Neuronal stem cell (in vitro differentiated cells): ENCODE results near the gene RORC.

Source experiments
- DNase-seq: peaks from one replicate; pipeline ENCODE4 v3.0.0-alpha.2; 2013; ENCODE audit warnings: low spot score
- H2AFZ ChIP-seq: one replicate; pipeline ENCODE4 v1.6.1; 2013; ENCODE audit warnings: mild to moderate bottlenecking, low read length, inconsistent platforms
- H2AK5ac ChIP-seq: 2 replicates; pipeline ENCODE4 v1.6.1; 2013; ENCODE audit warnings: low read depth, mild to moderate bottlenecking, inconsistent platforms, low read length, moderate library complexity, mixed read lengths
- H2BK120ac ChIP-seq: 2 replicates; pipeline ENCODE4 v1.6.1; 2013; ENCODE audit warnings: low read depth, mild to moderate bottlenecking, inconsistent platforms, low read length, moderate library complexity, mixed read lengths
- H2BK12ac ChIP-seq: one replicate; pipeline ENCODE4 v1.6.1; 2013; ENCODE audit warnings: low read length, inconsistent platforms
- H2BK15ac ChIP-seq: 2 replicates; pipeline ENCODE4 v1.6.1; 2013; ENCODE audit warnings: mild to moderate bottlenecking, low read length, inconsistent platforms, mixed read lengths
- H2BK5ac ChIP-seq: one replicate; pipeline ENCODE4 v1.6.1; 2013; ENCODE audit warnings: inconsistent platforms, mild to moderate bottlenecking, low read length, moderate library complexity
- H3K14ac ChIP-seq: one replicate; pipeline ENCODE4 v1.6.1; 2013; ENCODE audit warnings: low read length, inconsistent platforms
- H3K18ac ChIP-seq: 2 replicates; pipeline ENCODE4 v1.6.1; 2013; ENCODE audit warnings: low read length, inconsistent platforms
- H3K23ac ChIP-seq: 2 replicates; pipeline ENCODE4 v1.6.1; 2013; ENCODE audit warnings: low read depth, mild to moderate bottlenecking, mixed read lengths, low read length, inconsistent platforms; ENCODE audit not compliant: poor library complexity
- H3K27ac ChIP-seq: replicated peaks from 3 replicates; pipeline ENCODE4 v1.5.1; 2013; ENCODE audit warnings: low read length, inconsistent platforms
- H3K27me3 ChIP-seq, 3 experiments: 2 replicates each; pipeline ENCODE4 v1.6.1; 2013; ENCODE audit warnings: low read length in 3 of 3, mild to moderate bottlenecking in 2 of 3, inconsistent platforms in 1 of 3, low read depth in 1 of 3, mixed read lengths in 1 of 3, moderate library complexity in 1 of 3; ENCODE audit not compliant: control insufficient read depth in 3 of 3, insufficient read depth in 3 of 3
- H3K36me3 ChIP-seq, 2 donors: replicated peaks in 1 of 2; 2 replicates each; pipeline ENCODE4 v1.6.1; 2013; ENCODE audit warnings: low read length in 2 of 2; ENCODE audit not compliant: control insufficient read depth in 2 of 2, insufficient read depth in 2 of 2
- H3K4ac ChIP-seq: 2 replicates; pipeline ENCODE4 v1.6.1; 2013; ENCODE audit warnings: inconsistent platforms, mild to moderate bottlenecking, low read length, moderate library complexity
- H3K4me1 ChIP-seq, 2 donors: 1 replicate in 1 of 2; 2 replicates in 1 of 2; pipeline ENCODE4 v1.6.1; 2013; ENCODE audit warnings: low read length in 2 of 2, low read depth in 1 of 2; ENCODE audit not compliant: control insufficient read depth in 2 of 2, insufficient read depth in 1 of 2
- H3K4me2 ChIP-seq: one replicate; pipeline ENCODE4 v1.6.1; 2013; ENCODE audit warnings: mild to moderate bottlenecking, low read length, inconsistent platforms; ENCODE audit not compliant: insufficient read depth, poor library complexity, severe bottlenecking
- H3K4me3 ChIP-seq, 2 donors: 2 replicates each; pipeline ENCODE4 v1.5.1; 2013; ENCODE audit warnings: low read length in 2 of 2, mild to moderate bottlenecking in 2 of 2, inconsistent platforms in 1 of 2, moderate library complexity in 1 of 2
- H3K79me1 ChIP-seq: one replicate; pipeline ENCODE4 v1.6.1; 2013; ENCODE audit warnings: low read depth, mild to moderate bottlenecking, inconsistent platforms, low read length, moderate library complexity
- H3K9ac ChIP-seq: one replicate; pipeline ENCODE4 v1.6.1; 2013; ENCODE audit warnings: mild to moderate bottlenecking, low read depth, low read length, inconsistent platforms; ENCODE audit not compliant: poor library complexity
- H3K9me3 ChIP-seq, 2 donors: replicated peaks in 1 of 2; 2 replicates each; pipeline versions ENCODE3 to v1.6.1; 2013; ENCODE audit warnings: low read length in 2 of 2, mild to moderate bottlenecking in 2 of 2, inconsistent platforms in 1 of 2, low read depth in 1 of 2, mixed read lengths in 1 of 2, moderate library complexity in 1 of 2; ENCODE audit not compliant: control insufficient read depth in 2 of 2, insufficient read depth in 1 of 2
- H4K8ac ChIP-seq: one replicate; pipeline ENCODE4 v1.6.1; 2013; ENCODE audit warnings: low read depth, mild to moderate bottlenecking, inconsistent platforms, low read length, moderate library complexity
- H4K91ac ChIP-seq: one replicate; pipeline ENCODE4 v1.6.1; 2013; ENCODE audit warnings: low read length, low read depth, mild to moderate bottlenecking, inconsistent platforms; ENCODE audit not compliant: poor library complexity
- WGBS, 2 donors: extraction: QIAGEN DNeasy Blood & Tissue Kit; methylation state at CpG; one replicate each; pipeline ENCODE4 v1.1.7; 2013; ENCODE audit warnings: missing lambda C conversion rate in 2 of 2, mixed read lengths in 1 of 2; ENCODE audit not compliant: insufficient read length in 2 of 2, insufficient replicate concordance in 1 of 2; ENCODE audit errors: extremely low coverage in 2 of 2; 5-methylcytosine and 5-hydroxymethylcytosine counted together

RORC gene

DNA sequence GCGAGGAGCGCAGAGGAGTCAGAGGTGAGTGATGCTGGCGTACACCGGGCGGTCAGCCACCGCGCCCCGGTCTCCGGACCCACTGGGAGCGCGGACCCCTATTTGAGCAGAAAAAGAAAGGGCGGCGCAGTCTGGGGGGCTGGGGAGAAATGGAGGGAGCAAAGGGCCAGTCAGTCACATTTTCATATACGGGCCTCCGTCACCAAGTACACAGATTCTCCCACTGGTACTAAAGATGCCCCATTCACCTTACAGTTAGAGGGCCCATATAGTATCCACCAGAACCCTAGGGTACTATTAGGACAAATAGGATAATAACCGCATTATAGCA, 7.4 kb upstream of the RORC start:
- no peak overlapping the region for H2BK12ac ChIP-seq
- H3K14ac ChIP-seq, result no peak overlapping the region
- no peak overlapping the region for H3K4ac ChIP-seq
- H4K8ac ChIP-seq, result peak overlapping the region; percentile 43
- peaks cover 8 to 16% of the 10 kb centered on the region in 2 donors for H3K4me1 ChIP-seq
- no peak for DNase-seq
- peak overlapping the region; percentile 93 for H2BK15ac ChIP-seq
- peaks cover 22 to 79% (median 42%) of the 10 kb centered on the region in 3 experiments for H3K27me3 ChIP-seq
- peak overlapping the region; percentile 98 for H3K4me2 ChIP-seq
- no CpG with 5 or more reads among the region's 16 CpGs for WGBS, 2 donors
- peaks cover 2 to 6% of the 10 kb centered on the region in 2 donors for H3K9me3 ChIP-seq
- H2BK120ac ChIP-seq, result no peak overlapping the region
- H3K79me1 ChIP-seq, result no peaks in the 10 kb centered on the region
- H3K27ac ChIP-seq, result no peak overlapping the region
- peak overlapping the region; percentile 88 for H2AFZ ChIP-seq
- H2BK5ac ChIP-seq, result no peak overlapping the region
- H3K23ac ChIP-seq, result peak overlapping the region; percentile 86
- no peak overlapping the region for H4K91ac ChIP-seq
- H3K18ac ChIP-seq, result peak overlapping the region; percentile 81
- no peak overlapping the region for H3K9ac ChIP-seq
- peak overlapping the region in 1 of 2 donors; percentile 74 for H3K4me3 ChIP-seq
- no peaks in the 10 kb centered on the region for H3K36me3 ChIP-seq
- H2AK5ac ChIP-seq, result no peak overlapping the region

GRCh38 chr1:151838222-151839081, 6.8 kb upstream of the RORC start:
- peaks cover 0 to 6% of the 10 kb centered on the region in 2 donors for H3K9me3 ChIP-seq
- peak overlapping the region; percentile 27 to 74 for H3K4me3 ChIP-seq
- H4K8ac ChIP-seq, result peak overlapping the region; percentile 43
- H3K14ac ChIP-seq, result no peak overlapping the region
- H3K4me2 ChIP-seq, result peak overlapping the region; percentile 98
- H2BK120ac ChIP-seq, result no peak overlapping the region
- no peak overlapping the region for H2AK5ac ChIP-seq
- H4K91ac ChIP-seq, result no peak overlapping the region
- peak overlapping the region; percentile 79 for H2BK15ac ChIP-seq
- peak overlapping the region; percentile 86 for H3K23ac ChIP-seq
- H3K9ac ChIP-seq, result peak overlapping the region; percentile 26
- no peak overlapping the region for H3K4ac ChIP-seq
- H3K4me1 ChIP-seq, result peaks cover 8 to 16% of the 10 kb centered on the region in 2 donors
- H3K27ac ChIP-seq, result no peak overlapping the region
- no peak overlapping the region for H2BK5ac ChIP-seq
- H2AFZ ChIP-seq, result peak overlapping the region; percentile 88
- DNase-seq, result no peak
- no peaks in the 10 kb centered on the region for H3K36me3 ChIP-seq
- WGBS, 2 donors, result no CpG with 5 or more reads among the region's 117 CpGs
- H3K18ac ChIP-seq, result peak overlapping the region; percentile 81
- H2BK12ac ChIP-seq, result no peak overlapping the region
- no peaks in the 10 kb centered on the region for H3K79me1 ChIP-seq
- H3K27me3 ChIP-seq, result peaks cover 22 to 82% (median 42%) of the 10 kb centered on the region in 3 experiments

GRCh38 chr1:151837884-151838221, 6.3 kb upstream of the RORC start:
- no peak overlapping the region for H3K14ac ChIP-seq
- H3K23ac ChIP-seq, result no peak overlapping the region
- no peak overlapping the region for H2BK5ac ChIP-seq
- no peak overlapping the region for H4K8ac ChIP-seq
- H3K9me3 ChIP-seq, result peaks cover 0 to 6% of the 10 kb centered on the region in 2 donors
- no peak overlapping the region for H3K27ac ChIP-seq
- peaks cover 22 to 82% (median 42%) of the 10 kb centered on the region in 3 experiments for H3K27me3 ChIP-seq
- no peaks in the 10 kb centered on the region for H3K79me1 ChIP-seq
- H3K4me3 ChIP-seq, result peak overlapping the region; percentile 27 to 72
- no peak overlapping the region for H2BK120ac ChIP-seq
- peaks cover 8 to 16% of the 10 kb centered on the region in 2 donors for H3K4me1 ChIP-seq
- H4K91ac ChIP-seq, result no peak overlapping the region
- peak overlapping the region; percentile 98 for H3K4me2 ChIP-seq
- no peak overlapping the region for H2BK12ac ChIP-seq
- H3K36me3 ChIP-seq, result no peaks in the 10 kb centered on the region
- no CpG with 5 or more reads among the region's 26 CpGs for WGBS, 2 donors
- no peak overlapping the region for H3K4ac ChIP-seq
- peak overlapping the region; percentile 57 for H2AK5ac ChIP-seq
- peak overlapping the region; percentile 13 for H3K9ac ChIP-seq
- H2AFZ ChIP-seq, result peak overlapping the region; percentile 88
- H2BK15ac ChIP-seq, result peak overlapping the region; percentile 79
- peak overlapping the region; percentile 71 for H3K18ac ChIP-seq
- DNase-seq, result no peak

DNA sequence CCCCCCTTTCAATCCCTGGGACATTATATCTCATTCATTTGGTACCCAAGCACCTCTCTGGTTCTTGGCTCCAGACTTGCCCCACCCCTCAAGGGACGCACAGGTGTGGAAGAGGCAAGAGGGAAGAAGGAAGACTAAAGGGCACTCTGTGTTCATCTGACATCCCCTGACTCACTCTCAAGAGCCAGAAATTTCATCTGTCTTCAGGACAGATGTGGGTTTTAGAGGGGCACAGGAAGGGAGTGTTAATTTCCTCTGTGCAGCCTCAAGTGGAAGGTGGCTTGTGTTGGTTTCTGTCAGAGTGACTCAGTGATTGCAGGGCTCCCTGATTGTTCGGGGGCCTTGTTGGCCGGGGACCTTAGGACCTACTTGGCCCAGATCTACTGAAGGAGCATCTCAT, 5.6 kb upstream of the RORC start:
- Histone ChIP-seq H3K9me3 (peaks cover 0 to 6% of the 10 kb centered on the region in 2 donors), H3K79me1 (no peaks in the 10 kb centered on the region), H3K4me3 (no peak overlapping the region), H2BK12ac (no peak overlapping the region), H3K18ac (no peak overlapping the region), H4K8ac (no peak overlapping the region), H2BK5ac (no peak overlapping the region), H4K91ac (no peak overlapping the region), H3K4ac (no peak overlapping the region), H3K23ac (no peak overlapping the region), H2BK120ac (no peak overlapping the region), H3K4me2 (no peak overlapping the region), H3K27ac (no peak overlapping the region), H2AFZ (no peak overlapping the region), H3K9ac (no peak overlapping the region), H3K27me3 (peaks cover 22 to 85% (median 42%) of the 10 kb centered on the region in 3 experiments), H2AK5ac (no peak overlapping the region), H3K4me1 (peaks cover 8 to 16% of the 10 kb centered on the region in 2 donors), H3K36me3 (no peaks in the 10 kb centered on the region), H3K14ac (no peak overlapping the region), H2BK15ac (no peak overlapping the region)
- WGBS, 2 donors, result no CpG with 5 or more reads among the region's 3 CpGs
- DNase-seq, result no peak
